GM18498 (cell line): ENCODE data around the gene SLC25A36.
"Not testable (repeated sequence)": the region's sequence is repeated elsewhere in the genome, so short reads cannot be mapped to it uniquely, and the experiment has no call there.

Source experiments
- ATAC-seq: cut with Tn5 transposase; IDR thresholded peaks from one replicate; pipeline ENCODE4 v1.9.1; 2021; ENCODE audit warnings: mild to moderate bottlenecking, moderate library complexity; ENCODE audit not compliant: unreplicated experiment

Gene SLC25A36

GRCh38 chr3:140931016-140931454 is 10.6 kb upstream of the SLC25A36 start:
- ATAC-seq: no peak

DNA sequence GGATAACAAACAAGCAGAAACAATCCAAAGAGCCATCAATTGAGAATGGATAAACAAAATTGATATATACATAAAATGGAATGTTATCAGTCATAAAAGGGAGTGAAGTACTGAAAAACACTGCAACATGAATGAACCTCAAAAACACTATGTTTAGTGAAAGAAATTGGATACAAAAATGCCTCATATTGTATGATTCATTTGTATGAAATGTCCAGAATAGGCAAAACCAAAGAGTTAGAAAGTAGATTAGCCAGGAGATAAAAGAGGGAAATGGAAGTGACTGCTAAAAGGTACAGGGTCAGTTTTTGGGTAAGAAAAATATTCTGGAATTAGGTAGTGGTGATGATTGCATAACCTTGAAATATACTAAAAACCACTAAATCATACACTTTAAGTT is 9.8 kb upstream of the SLC25A36 start:
- ATAC-seq: no peak

- no peak for ATAC-seq
Observed at GRCh38 chr3:140933109-140933508, 8.5 kb upstream of the SLC25A36 start.

DNA sequence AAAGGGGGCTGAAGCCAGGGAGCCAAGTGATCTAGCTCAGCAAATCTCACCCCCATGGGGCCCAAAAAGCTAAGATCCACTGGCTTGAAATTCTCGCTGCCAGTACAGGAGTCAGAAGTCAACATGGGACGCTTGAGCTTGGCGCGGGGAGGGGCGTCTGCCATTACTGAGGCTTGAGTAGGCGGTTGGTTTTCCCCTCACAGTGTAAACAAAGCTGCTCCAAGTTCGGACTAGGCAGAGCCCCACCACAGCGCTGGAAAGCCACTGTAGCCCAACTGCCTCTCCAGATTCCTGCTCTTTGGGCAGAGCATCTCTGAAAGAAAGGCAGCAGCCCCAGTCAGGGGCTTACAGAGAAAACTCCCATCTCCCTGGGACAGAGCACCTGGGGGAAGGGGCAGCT is 8.1 kb upstream of the SLC25A36 start:
- no peak for ATAC-seq

DNA sequence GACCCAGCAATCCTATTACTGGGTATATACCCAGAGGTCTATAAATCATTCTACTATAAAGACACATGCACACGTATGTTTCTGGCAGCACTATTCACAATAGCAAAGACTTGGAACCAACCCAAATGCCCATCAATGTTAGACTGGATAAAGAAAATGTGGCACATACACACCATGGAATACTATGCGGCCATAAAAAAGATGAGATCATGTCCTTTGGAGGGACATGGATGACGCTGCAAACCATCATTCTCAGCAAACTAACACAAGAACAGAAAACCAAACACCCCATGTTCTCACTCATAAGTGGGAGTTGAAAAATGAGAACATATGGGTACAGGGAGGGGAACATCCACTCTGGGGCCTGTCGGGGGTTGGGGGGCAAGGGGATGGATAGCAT is 2.3 kb upstream of the SLC25A36 start:
- not testable (repeated sequence) for ATAC-seq

GRCh38 chr3:140941090-140941433 is 574 bp upstream of the SLC25A36 start:
- no peak for ATAC-seq

DNA sequence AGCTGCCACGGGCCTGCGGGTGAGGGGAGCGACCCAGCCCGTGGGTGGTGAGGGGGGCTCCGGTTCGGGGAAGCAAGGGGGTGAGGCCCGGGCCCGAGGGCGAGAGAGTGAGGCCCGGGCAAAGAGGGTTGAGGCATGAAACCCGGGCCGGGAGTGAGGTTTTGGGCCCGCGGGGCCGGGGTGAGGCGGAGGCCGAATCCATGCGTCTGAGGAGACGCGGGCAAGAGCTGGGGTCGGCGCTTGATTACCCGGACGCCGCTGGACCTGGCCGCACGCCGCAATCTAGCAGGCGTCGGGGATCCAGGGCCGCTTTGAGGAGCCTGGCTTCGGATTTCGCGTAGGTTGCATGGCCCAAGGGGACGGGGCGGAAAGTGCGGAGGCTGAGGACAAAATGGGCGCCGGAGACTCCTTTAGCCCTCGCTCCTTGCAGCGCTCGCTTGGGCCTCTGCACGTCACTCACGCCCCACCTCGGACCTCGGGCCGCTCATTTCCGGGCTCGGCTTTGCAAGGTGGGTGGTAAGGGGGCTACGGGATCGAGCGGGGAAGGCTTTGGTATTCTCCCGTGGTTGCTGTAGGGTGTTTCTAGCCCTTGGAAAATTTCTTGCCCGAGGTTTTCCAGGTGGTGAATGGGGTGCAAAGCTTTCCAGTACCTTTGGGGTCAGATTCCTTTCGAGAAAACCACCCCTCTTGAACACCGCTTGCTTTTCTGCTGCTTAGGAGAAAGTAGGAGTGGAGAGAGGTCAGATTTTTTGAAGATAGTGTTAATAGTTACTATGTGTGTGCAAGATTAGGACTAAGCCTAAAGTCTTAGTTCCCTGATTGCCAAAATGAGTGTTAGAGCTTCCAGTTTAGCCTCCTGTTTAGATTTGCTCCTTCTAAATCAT is 827 bp downstream of the SLC25A36 start:
- ATAC-seq: peak; percentile 48

GRCh38 chr3:140943781-140944552 is 2.3 kb downstream of the SLC25A36 start:
- no peak for ATAC-seq

GRCh38 chr3:140948460-140949249 is 7.0 kb downstream of the SLC25A36 start:
- no peak for ATAC-seq

DNA sequence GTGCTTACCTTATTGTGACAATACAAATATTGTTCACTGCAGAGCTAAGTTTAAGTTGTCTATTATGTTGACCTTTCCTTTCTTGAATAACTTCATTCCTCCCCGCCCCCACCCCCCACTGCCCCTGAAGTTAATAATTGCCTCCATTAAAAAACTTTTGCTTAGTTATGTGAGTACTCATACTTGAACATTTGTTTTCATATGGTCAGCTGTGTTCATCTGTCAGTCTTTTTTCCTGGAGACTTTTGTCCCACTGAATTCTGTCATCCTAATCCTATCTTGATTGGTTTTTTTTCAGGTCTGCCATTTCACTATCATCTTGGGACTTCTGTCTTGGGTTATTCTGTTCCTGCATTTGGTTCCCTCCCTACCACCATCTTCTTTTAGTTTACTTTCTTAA is 8.5 kb downstream of the SLC25A36 start:
- no peak for ATAC-seq

DNA sequence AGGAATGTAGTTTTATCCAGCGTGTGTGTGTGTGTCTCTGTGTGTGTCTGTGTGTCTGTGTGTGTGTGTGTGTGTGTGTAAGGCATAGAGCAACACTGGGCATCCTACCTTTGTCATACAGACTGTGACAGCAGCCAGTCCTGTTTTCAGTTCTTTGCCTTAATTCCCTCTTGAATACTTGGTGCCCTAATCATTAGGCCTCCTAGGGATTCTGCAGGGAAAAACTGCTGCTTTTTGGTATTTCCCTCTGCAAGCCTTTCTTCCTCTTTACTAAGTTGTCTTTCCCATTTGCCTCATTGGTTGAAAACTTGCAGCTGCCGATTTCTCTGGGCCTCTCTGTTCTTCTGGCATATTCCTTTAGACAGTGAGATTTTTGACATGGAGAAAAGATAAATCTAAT is 9.2 kb downstream of the SLC25A36 start:
- no peak for ATAC-seq

- ATAC-seq: not testable (repeated sequence)
Observed at GRCh38 chr3:140951750-140952149, 10.1 kb downstream of the SLC25A36 start.

- no peak for ATAC-seq
Observed at GRCh38 chr3:140953028-140953960, 11.7 kb downstream of the SLC25A36 start.

- no peak for ATAC-seq
Observed at GRCh38 chr3:140954576-140954975, 12.9 kb downstream of the SLC25A36 start.

GRCh38 chr3:140955645-140956044 is 14.0 kb downstream of the SLC25A36 start:
- no peak for ATAC-seq

DNA sequence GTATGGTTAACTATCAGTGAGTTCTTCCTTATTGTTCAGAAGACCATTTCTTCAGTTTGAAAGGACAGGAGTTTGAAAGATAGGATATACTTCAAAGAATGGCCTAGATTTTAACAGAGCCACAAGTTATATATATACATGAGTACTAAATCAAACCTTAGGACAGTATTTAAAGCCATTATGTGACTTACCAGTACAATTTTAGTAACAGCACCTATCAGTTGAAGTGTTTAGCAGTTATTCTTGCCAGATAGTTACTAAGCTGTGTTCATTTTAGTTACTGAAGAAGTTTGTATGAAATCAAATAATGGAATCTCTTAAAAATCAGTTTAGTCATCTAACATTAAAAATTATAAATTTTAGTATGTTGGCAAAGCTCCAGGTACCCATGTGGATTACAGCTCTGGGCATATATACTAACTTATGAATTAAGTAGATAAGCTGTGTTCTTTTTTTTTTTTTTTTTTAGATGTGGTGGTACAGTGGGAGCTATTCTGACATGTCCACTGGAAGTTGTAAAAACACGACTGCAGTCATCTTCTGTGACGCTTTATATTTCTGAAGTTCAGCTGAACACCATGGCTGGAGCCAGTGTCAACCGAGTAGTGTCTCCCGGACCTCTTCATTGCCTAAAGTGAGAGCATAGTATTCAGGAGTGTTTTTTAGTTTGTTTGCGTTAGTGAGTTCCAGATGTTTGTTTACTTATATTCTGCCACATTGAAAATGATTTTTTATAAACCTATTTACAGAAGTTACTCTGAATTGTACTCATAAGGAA is 14.6 kb downstream of the SLC25A36 start:
- ATAC-seq: no peak

- no peak for ATAC-seq
Observed at GRCh38 chr3:140972833-140973232, 31.2 kb downstream of the SLC25A36 start.

DNA sequence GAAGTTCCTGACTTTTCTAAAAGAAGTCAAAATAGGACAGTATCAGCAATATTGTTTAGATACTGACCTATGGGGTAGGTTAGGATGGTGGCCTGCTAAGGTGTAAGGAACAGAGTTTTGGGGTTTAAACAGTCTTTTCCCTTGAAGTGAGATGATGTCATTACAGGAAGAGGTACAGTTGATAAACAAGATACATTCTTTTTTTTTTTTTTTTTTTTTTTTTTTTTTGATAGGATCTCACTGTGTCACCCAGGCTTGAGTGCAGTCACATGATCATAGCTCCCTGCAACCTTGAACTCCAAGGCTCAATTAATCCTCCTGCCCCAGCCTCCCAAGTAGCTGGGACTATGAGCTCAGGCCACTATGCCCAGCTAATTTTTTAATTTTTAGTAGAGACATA is 33.3 kb downstream of the SLC25A36 start:
- no peak for ATAC-seq

DNA sequence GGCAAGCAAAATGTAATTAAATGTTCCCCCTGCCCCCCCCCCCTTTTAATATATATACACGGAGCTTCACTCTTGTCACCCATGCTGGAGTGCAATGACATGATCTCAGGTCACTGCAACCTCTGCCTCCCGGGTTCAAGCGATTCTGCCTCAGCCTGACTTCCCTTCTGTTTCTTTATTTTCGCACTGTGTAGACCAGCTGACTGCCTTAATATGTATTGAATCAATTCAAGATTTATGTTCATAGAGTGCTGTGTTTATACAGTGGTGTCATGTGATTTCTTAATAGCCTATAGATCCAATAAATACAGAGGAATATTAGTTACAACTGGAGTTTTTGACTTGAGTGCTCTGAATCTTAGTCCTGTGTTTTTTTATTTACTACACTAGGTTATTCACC is 39.0 kb downstream of the SLC25A36 start:
- no peak for ATAC-seq
